MM.1S (cell line): ENCODE data around the gene MBL2.

Source experiments
- DNase-seq: peaks from one replicate; pipeline ENCODE4 v3.0.0-alpha.2; 2015
- H2AFZ ChIP-seq: fragments of 300-600 bp; sonication (generic); 2 replicates; pipeline ENCODE4 v1.6.0; 2016; ENCODE audit warnings: antibody characterized with exemption, low read length
- H3F3A ChIP-seq: fragments of 300-600 bp; sonication (generic); 2 replicates; pipeline ENCODE4 v1.6.1; 2016; ENCODE audit warnings: mild to moderate bottlenecking, antibody characterized with exemption, low read length, moderate library complexity, mixed read lengths; ENCODE audit not compliant: insufficient read depth
- H3K27ac ChIP-seq: fragments of 300-600 bp; sonication (generic); 2 replicates; pipeline ENCODE4 v1.5.1; 2016; ENCODE audit warnings: mild to moderate bottlenecking, low read length
- H3K27me3 ChIP-seq: fragments of 300-600 bp; sonication (generic); replicated peaks from 2 replicates; pipeline ENCODE4 v1.6.0; 2016; ENCODE audit warnings: low read length; ENCODE audit not compliant: insufficient read depth
- H3K36me3 ChIP-seq: fragments of 300-600 bp; sonication (generic); replicated peaks from 2 replicates; pipeline ENCODE4 v1.6.1; 2016; ENCODE audit warnings: mild to moderate bottlenecking, low read length, mixed read lengths; ENCODE audit not compliant: insufficient read depth
- H3K4me1 ChIP-seq: fragments of 300-600 bp; sonication (generic); 2 replicates; pipeline ENCODE4 v1.6.1; 2016; ENCODE audit warnings: low read length, mixed read lengths
- H3K4me2 ChIP-seq: fragments of 300-600 bp; sonication (generic); 2 replicates; pipeline ENCODE4 v1.6.0; 2016; ENCODE audit warnings: low read depth, low read length
- H3K4me3 ChIP-seq: fragments of 300-600 bp; sonication (generic); 2 replicates; pipeline ENCODE4 v1.5.1; 2016; ENCODE audit warnings: low read length, mixed read lengths
- H3K79me2 ChIP-seq: fragments of 300-600 bp; sonication (generic); 2 replicates; pipeline ENCODE4 v1.6.1; 2016; ENCODE audit warnings: mixed run types, low read length, mixed read lengths
- H3K9ac ChIP-seq: fragments of 300-600 bp; sonication (generic); 2 replicates; pipeline ENCODE4 v1.6.1; 2016; ENCODE audit warnings: low read length, mixed read lengths
- H3K9me2 ChIP-seq: fragments of 300-600 bp; sonication (generic); replicated peaks from 2 replicates; pipeline ENCODE4 v1.6.1; 2016; ENCODE audit warnings: mild to moderate bottlenecking, low read length, mixed read lengths; ENCODE audit not compliant: insufficient read depth
- H3K9me3 ChIP-seq: fragments of 300-600 bp; sonication (generic); replicated peaks from 2 replicates; pipeline ENCODE4 v1.6.1; 2016; ENCODE audit warnings: mild to moderate bottlenecking, low read length, mixed read lengths; ENCODE audit not compliant: insufficient read depth
- H4K20me1 ChIP-seq: fragments of 300-600 bp; sonication (generic); 2 replicates; pipeline ENCODE4 v1.6.1; 2016; ENCODE audit warnings: mild to moderate bottlenecking, low read length, moderate library complexity, mixed read lengths; ENCODE audit not compliant: insufficient read depth
- EZH2 ChIP-seq: fragments of 300-600 bp; sonication (generic); optimal IDR thresholded peaks from 2 replicates; pipeline ENCODE3; 2017; ENCODE audit warnings: low read depth, mild to moderate bottlenecking, antibody characterized with exemption, low read length, mixed read lengths
- EZH2phosphoT487 ChIP-seq: fragments of 300-600 bp; sonication (generic); IDR thresholded peaks from 2 replicates; pipeline ENCODE4 v1.6.1; 2018; ENCODE audit warnings: antibody characterized with exemption, low read length
- TF ChIP-seq, protein P1 (sequence below): fragments of 300-600 bp; sonication (generic); IDR thresholded peaks from 2 replicates; pipeline ENCODE4 v1.5.1; 2016; ENCODE audit warnings: antibody characterized with exemption, low read length, mixed read lengths

The MBL2 gene

DNA sequence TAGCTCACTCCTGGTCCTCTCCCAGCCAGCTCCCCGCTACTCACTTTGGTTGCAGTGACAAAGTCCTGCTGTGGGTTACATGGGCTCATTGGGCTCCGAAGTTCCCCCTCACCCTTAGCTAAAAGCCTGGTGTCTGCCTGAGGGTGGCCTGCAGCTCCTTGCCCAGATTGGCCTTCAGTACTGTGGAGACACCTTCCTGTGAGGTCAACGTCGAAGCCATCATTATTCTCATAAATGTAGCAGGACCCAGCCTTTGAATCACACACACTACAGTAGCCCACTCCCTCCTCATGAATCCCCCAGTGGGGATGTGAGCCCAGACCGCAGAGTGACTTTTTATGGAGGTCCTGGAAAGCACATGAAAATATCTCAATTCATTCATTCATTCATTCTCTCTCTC lies 10.5 kb downstream of the MBL2 start:
- H3K9me3 ChIP-seq = no peaks in the 10 kb centered on the region
- H3K79me2 ChIP-seq = no peaks in the 10 kb centered on the region
- no peak overlapping the region for H3K9ac ChIP-seq
- H3K27ac ChIP-seq = no peak overlapping the region
- H3K4me1 ChIP-seq = no peaks in the 10 kb centered on the region
- no peaks in the 10 kb centered on the region for H3K36me3 ChIP-seq
- no peaks in the 10 kb centered on the region for H3K27me3 ChIP-seq
- no peak for DNase-seq
- no peak overlapping the region for H3K4me3 ChIP-seq
- TF ChIP-seq EZH2phosphoT487 = no peak
- no peak for TF ChIP-seq EZH2
- TF ChIP-seq, protein P1, sequence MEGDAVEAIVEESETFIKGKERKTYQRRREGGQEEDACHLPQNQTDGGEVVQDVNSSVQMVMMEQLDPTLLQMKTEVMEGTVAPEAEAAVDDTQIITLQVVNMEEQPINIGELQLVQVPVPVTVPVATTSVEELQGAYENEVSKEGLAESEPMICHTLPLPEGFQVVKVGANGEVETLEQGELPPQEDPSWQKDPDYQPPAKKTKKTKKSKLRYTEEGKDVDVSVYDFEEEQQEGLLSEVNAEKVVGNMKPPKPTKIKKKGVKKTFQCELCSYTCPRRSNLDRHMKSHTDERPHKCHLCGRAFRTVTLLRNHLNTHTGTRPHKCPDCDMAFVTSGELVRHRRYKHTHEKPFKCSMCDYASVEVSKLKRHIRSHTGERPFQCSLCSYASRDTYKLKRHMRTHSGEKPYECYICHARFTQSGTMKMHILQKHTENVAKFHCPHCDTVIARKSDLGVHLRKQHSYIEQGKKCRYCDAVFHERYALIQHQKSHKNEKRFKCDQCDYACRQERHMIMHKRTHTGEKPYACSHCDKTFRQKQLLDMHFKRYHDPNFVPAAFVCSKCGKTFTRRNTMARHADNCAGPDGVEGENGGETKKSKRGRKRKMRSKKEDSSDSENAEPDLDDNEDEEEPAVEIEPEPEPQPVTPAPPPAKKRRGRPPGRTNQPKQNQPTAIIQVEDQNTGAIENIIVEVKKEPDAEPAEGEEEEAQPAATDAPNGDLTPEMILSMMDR = no peak
- no peak overlapping the region for H3K4me2 ChIP-seq
- no peaks in the 10 kb centered on the region for H3F3A ChIP-seq
- no peaks in the 10 kb centered on the region for H4K20me1 ChIP-seq
- H2AFZ ChIP-seq = no peak overlapping the region
- no peaks in the 10 kb centered on the region for H3K9me2 ChIP-seq

DNA sequence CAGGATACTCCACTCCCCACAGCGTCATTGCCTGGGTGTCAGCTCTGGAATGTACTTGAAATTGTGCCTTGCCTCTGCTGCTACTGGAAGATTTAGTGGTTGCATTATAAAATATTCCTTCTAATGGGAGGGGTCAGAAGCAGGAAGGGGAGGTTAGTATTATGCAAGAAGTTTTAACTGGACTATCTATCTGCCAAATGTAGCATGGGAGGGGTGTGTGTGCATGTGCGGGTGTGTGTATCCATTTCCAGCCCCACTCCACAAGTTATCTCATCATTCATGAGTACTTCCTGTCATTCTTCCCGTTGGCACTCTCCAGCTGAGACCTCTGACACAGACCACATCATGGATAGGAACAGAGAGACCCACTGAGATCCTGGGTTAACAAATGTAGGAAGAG lies 13.4 kb downstream of the MBL2 start:
- TF ChIP-seq EZH2phosphoT487 = no peak
- TF ChIP-seq, protein P1 = no peak
- no peak for TF ChIP-seq EZH2
- H3K4me1 ChIP-seq = no peaks in the 10 kb centered on the region
- H3K9ac ChIP-seq = no peak overlapping the region
- H3K27me3 ChIP-seq = no peaks in the 10 kb centered on the region
- H3K27ac ChIP-seq = no peak overlapping the region
- no peaks in the 10 kb centered on the region for H4K20me1 ChIP-seq
- no peak overlapping the region for H3K4me2 ChIP-seq
- no peaks in the 10 kb centered on the region for H3K9me3 ChIP-seq
- no peak overlapping the region for H3K4me3 ChIP-seq
- H3K36me3 ChIP-seq = no peaks in the 10 kb centered on the region
- no peaks in the 10 kb centered on the region for H3F3A ChIP-seq
- no peaks in the 10 kb centered on the region for H3K79me2 ChIP-seq
- no peak overlapping the region for H2AFZ ChIP-seq
- no peaks in the 10 kb centered on the region for H3K9me2 ChIP-seq
- DNase-seq = no peak

DNA sequence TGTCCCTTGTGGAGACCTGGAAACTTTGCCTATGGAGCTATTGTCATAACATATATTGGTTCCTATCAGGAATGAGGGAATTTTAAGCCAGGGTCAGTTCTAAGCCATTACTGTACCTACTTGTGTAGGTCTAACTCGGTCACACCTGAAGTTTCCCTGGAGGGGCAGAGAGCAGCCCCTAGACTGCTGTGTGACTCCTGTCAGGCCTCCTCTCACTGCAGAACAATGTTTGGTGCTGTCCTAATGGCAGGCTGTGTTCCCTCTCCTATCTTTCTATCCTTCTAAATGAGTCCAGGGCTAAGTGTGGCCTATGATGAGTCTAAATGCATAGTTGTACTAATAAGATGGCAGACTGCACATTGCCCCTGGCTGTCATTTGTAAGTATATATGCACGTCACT lies 14.2 kb downstream of the MBL2 start:
- Histone ChIP-seq H3K27ac (no peak overlapping the region), H3K4me3 (no peak overlapping the region), H3K27me3 (no peaks in the 10 kb centered on the region), H3F3A (no peaks in the 10 kb centered on the region), H3K36me3 (no peaks in the 10 kb centered on the region), H4K20me1 (no peaks in the 10 kb centered on the region), H2AFZ (no peak overlapping the region), H3K4me2 (no peak overlapping the region), H3K9me2 (no peaks in the 10 kb centered on the region), H3K9ac (no peak overlapping the region), H3K4me1 (no peaks in the 10 kb centered on the region), H3K9me3 (no peaks in the 10 kb centered on the region), H3K79me2 (no peaks in the 10 kb centered on the region)
- no peak for DNase-seq
- TF ChIP-seq, protein P1 = no peak
- TF ChIP-seq EZH2phosphoT487 (no peak), EZH2 (no peak)
